ENCODE measurements around the gene CAPN15. TPM values are rescaled to one million over a fixed set of nuclear protein-coding genes. Genes with fewer than 3 reads are reported as not detected.
A peak's percentile ranks its signal among the peaks of the same experiment; 100 is the strongest.

The CAPN15 gene
- total RNA-seq, 1 experiment from 2014 or later = 76.4 TPM

GRCh38 chr16:521381-522210 is 5.9 kb upstream of the CAPN15 start:
- Mint-ChIP-seq H3K4me3 (no peak overlapping the region), H3K4me1 (peaks cover 6 to 7% of the 10 kb centered on the region in 2 experiments), H3K9me3 (no peaks in the 10 kb centered on the region), H3K27me3 (ENCODE audit: low read depth) (no peaks in the 10 kb centered on the region; the same call in 1 of the 2 replicates), H3K27ac (no peak overlapping the region), H3K36me3 (ENCODE audit: insufficient read depth in 1 of 3, low read depth in 3 of 3) (peaks cover 0 to 20% (median 16%) of the 10 kb centered on the region in 3 experiments; a peak in 5 of 7 replicates)
- no peak overlapping the region for H3K27ac ChIP-seq (ENCODE audit: insufficient read length, low read depth, low read length)
- no peak overlapping the region for H3T11ph ChIP-seq (ENCODE audit: low read length)
- H2BK12ac ChIP-seq (ENCODE audit: insufficient read length, low read depth, low read length) = no peak overlapping the region
- no peak overlapping the region for H4K5ac ChIP-seq (ENCODE audit: insufficient read length, low read depth, low read length)
- H3K56ac ChIP-seq (ENCODE audit: insufficient read length, low read depth, low read length) = no peak overlapping the region
- no peak overlapping the region for H3K4ac ChIP-seq (ENCODE audit: low read depth, low read length)
- H2AK5ac ChIP-seq (ENCODE audit: insufficient read length, low read length) = no peak overlapping the region
- H3K79me2 ChIP-seq (ENCODE audit: insufficient read depth, low read length) = no peaks in the 10 kb centered on the region; the same call in 1 of the 2 replicates
- no peak overlapping the region for H2AFZ ChIP-seq (ENCODE audit: low read length)
- peaks cover 2% of the 10 kb centered on the region for H3K23me2 ChIP-seq (ENCODE audit: insufficient read length, low read depth, low read length, poor library complexity, severe bottlenecking)
- H4K8ac ChIP-seq (replicated peaks; ENCODE audit: insufficient read length, low read depth, low read length) = no peak overlapping the region
- DNase-seq = peak; percentile 86
- H3K18ac ChIP-seq (ENCODE audit: insufficient read length, low read depth, low read length) = no peak overlapping the region
- H3K14ac ChIP-seq (ENCODE audit: insufficient read depth, low read length) = no peak overlapping the region
- no peaks in the 10 kb centered on the region for H3K9me3 ChIP-seq (ENCODE audit: control insufficient read depth, low read depth, low read length)
- no peak overlapping the region for H3K23ac ChIP-seq (ENCODE audit: insufficient read length, low read depth, low read length)
- H2BK20ac ChIP-seq (ENCODE audit: low read depth, low read length, poor library complexity, severe bottlenecking) = no peak overlapping the region
- peak; percentile 75 for TF ChIP-seq CTCF (conservative IDR thresholded peaks at IDR 0.05)
- H3K4me2 ChIP-seq (ENCODE audit: insufficient read depth, insufficient read length, low read length) = no peak overlapping the region
- no peaks in the 10 kb centered on the region for H3K27me3 ChIP-seq (ENCODE audit: insufficient read depth, low read length)
- H4K20me1 ChIP-seq (ENCODE audit: control insufficient read depth, insufficient read depth, insufficient read length) = no peaks in the 10 kb centered on the region
- no peak overlapping the region for H2BK120ac ChIP-seq (ENCODE audit: low read depth, low read length, poor library complexity, severe bottlenecking)
- no peak overlapping the region for H4K91ac ChIP-seq (ENCODE audit: insufficient read length, low read depth, low read length)
- H3K79me1 ChIP-seq (ENCODE audit: insufficient read depth, low read depth, low read length, poor library complexity, severe bottlenecking) = no peaks in the 10 kb centered on the region
- H2BK15ac ChIP-seq (ENCODE audit: low read depth, low read length) = no peak overlapping the region
- H3K4me1 ChIP-seq (ENCODE audit: insufficient read depth, low read length) = no peaks in the 10 kb centered on the region
- no peak overlapping the region for H3K9ac ChIP-seq (ENCODE audit: extremely low read depth, insufficient read length, low read length)
- no CpG with 5 or more reads among the region's 34 CpGs for WGBS (ENCODE audit: extremely low coverage, insufficient read length, low lambda C conversion rate)
- no peak overlapping the region for H2BK5ac ChIP-seq (ENCODE audit: insufficient read length, low read length)

Measured in H9 (cell line).